Cardiac septum (tissue), 1 donor: ENCODE data around the gene PIGZ. TPM values are rescaled to one million over a fixed set of nuclear protein-coding genes. Genes with fewer than 3 reads are reported as not detected.

Experiments used
- DNase-seq: peaks from one replicate; pipeline ENCODE4 v3.0.0-alpha.2; 2020; ENCODE audit warnings: low spot score
- intact Hi-C: fragments of 100-400 bp; cut with DNase I; formaldehyde crosslinking; loops from one replicate; pipeline ENCODE4 v1.14.0; 2022
- total RNA-seq: library from RNA; stranded (reverse); fragmentation: NEBNext Ultra II Directional; extraction: Animal tissue kit (Norgen Biotek cat#: 25700); gene quantifications from one replicate; pipeline ENCODE4 v1.2.1, GENCODE V29; 2021
- donor health status: DM: no; HTN: no; CAD: no.

The PIGZ gene
- total RNA-seq, 1 donor from 2014 or later: 5.9 TPM

DNA sequence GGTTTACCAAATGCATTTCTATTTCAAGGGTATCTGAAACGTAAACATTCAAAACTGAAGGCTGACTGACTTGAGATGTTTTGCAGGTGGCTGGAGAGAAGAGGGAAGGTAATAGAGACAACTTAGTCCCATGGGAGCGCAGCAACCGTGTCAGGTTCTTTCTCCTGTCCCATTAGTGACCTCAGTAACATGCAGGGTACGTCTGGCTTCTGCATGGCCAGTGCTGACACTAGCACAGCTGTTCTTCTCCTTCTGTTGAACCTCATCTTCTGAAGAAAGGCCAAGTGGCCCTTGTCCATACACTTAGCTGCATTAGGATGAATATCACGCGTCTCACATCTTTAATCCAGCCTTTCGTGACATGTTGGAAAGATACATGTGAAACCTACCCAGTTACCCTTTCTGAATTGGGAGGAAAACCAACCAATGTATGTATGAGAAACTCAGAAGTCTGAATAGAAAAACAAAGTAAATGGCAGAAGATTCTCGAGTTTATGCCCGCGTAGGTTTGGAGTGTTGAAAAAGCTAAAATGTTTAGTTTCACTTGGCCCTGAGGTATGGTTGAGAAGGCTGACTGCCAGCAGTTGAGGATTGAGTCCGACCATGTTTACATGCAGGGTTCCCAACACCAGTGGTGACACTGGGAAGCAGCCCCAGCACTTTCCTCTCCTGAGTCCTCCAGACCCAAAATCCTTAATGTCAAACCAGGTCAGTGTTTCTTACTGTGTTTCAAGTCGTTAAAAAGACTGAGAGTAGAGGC is 36.6 kb downstream of the PIGZ start:
- intact Hi-C loops: no loop called here

DNA sequence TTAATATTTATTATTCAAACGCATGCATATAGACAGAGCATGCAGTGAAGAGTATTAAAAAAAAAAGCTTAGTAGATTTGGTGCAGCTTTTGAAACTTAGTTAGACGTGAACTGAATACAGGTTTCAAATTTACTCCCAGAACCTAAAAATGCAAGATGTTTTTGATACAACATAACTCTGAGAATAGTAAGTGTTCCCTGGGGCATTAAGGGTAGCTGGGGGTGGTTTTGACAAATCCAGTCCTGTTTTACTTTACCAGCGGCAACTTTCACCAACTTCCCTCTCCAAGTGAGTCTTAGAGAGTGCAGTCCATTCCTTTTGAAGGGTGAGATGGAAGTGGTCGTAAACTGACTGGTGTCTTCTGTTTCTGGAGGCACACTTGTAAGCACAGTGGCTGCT is 37.5 kb downstream of the PIGZ start:
- intact Hi-C loops: no loop called here
- no peak for DNase-seq

More for the DNA sequence above, 36.6 kb downstream of the PIGZ start:
- DNase-seq: no peak

DNA sequence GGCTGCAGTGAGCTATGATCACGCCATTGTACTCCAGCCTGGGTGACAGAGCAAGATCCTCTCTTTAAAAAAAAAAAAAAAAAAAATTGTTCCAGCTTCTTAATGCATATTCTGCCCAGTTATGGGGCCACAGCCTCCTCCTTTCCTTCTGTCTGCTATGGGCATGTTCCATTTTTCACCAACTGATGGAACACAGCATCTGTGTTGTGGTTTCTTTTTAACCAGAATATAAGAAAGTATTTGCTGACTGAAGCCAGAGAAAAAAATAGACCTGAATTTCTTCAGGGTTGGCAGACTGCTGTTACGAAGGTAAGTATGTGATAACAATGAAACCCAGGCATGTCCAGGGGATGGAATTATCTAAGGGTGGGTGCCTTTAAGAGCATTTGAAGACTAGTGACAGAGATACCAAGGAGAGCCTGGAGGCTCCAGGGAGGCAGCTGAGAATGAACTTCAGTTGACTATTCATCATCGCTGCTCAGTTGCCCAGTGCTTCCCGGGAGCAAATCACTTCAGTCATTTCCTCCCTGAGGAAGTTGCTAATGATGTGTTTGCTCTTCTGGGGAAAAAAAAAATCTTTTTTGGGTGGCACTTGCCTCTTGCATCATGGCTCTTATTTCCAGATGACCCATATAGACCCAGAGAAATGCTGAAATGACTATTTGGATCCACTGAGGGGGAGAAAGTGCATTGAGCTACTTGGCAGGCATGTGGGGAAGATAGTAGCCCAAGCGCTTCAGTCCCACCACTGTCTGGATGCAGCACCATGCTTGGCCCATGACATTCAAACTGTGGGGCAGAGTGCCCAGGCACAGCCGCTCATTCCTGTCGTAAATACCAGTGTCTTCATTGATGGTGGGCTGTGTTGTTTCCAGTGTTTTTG is 40.8 kb downstream of the PIGZ start:
- intact Hi-C loops: no loop called here
- DNase-seq: no peak

DNA sequence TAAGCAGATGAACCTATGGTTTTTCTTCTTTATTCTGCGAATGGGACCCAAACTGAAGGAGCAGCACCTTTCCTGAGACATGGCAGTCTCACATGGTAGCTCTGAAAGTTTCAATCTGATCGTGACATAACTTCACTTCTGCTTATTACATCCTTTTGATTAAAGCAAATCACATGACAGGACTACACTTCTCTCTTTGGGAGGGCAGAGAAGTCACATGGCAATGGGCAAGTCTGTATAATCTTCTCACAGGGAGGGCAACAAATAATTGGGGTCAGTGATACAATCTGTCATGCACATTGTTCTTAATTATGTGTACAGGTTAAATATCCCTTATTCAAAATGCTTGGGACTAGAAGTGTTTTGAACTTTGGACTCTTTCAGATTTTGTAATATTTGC is 47.9 kb downstream of the PIGZ start:
- DNase-seq: no peak

DNA sequence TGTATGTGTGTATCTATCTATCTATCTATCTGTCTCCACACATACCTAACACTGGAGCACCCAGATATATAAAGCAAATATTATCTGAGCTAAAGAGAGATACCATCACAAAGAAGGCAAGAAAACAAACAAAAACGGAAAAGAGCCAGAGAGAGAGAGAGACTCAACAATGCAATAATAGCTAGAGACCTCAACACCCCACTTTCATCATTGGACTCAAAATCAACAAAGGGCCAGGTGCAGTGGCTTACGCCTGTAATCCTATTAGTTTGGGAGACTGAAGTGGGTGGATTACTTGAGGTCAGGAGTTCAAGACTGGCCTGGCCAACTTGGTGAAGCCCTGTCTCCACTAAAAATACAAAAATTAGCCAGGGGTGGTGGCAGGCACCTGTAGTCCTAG is 49.7 kb downstream of the PIGZ start:
- intact Hi-C loops: no loop called here
- DNase-seq: no peak

More for the DNA sequence above, 47.9 kb downstream of the PIGZ start:
- intact Hi-C loops: no loop called here

DNA sequence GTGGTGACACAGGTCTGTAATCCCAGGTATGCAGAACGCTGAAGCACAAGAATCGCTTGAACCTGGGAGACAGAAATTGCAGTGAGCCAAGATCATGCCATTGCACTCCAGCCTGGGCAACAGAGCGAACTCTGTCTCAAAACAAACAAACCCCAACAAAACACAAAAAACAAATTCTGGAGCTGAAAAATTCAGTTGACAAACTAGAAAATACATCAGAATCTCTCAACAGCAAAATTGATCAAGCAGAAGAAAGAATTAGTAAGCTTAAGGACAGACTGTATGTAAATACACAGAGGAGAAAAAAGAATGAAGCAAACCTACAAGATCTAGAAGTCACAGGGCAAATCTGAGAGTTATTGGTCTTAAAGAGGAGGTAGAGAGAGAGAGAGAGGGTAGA is 51.6 kb downstream of the PIGZ start:
- no peak for DNase-seq
- intact Hi-C loops: no loop called here

DNA sequence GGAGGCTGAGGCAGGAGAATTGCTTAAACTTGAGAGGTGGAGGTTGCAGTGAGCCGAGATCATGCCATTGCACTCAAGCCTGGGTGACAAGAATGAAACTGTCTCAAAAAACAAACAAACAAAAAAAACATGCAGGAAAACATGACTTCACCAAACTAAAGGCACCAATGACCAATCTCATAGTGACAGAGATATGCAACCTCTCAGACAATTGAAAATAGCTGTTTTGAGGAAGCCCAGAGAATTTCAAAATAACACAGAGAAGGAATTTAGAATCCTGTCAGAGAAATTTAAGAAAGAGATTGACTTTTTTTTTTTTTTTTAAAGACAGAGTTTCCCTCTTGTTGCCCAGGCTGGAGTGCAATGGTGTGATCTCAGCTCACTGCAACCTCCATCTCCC is 52.4 kb downstream of the PIGZ start:
- intact Hi-C loops: no loop called here
- no peak for DNase-seq

DNA sequence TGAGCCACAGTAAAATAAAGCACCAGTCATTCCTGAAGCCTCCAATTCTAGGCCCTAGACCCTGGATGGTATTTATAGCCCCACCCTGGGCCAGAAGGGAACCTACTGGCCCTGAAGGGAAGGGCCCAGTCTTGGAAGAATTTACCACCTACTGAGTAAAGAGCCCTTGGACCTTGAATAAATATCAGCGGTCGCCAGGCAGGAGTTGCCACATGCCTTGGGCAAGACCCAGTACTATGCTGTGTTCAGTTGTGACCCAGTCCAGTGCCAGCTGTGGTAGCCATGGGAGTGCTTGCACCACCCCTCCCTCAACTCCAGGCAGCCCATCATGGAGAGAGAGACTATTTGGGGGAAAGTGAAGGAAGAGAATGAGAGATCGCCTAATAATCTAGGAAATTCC is 53.3 kb downstream of the PIGZ start:
- intact Hi-C loops: no loop called here
- no peak for DNase-seq

DNA sequence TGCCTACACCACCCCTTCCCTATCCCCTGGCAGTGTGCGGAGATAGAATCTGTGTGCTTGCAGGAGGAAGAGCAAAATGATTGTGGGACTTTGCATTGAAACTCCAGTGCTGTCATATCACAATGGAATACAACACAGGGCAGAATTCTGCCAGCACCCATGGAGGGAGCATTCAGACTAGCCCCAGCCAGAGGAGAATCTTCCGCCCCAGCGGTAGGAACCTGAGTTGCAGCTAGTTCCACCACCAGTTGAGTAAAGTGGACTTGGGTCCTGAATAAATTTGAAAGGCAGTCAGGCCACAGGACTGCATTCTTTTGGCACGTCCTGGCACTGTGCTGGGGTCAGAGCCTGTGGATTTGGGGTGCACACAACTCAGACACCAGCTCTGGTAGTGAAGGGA is 53.8 kb downstream of the PIGZ start:
- intact Hi-C loops: no loop called here
- no peak for DNase-seq

DNA sequence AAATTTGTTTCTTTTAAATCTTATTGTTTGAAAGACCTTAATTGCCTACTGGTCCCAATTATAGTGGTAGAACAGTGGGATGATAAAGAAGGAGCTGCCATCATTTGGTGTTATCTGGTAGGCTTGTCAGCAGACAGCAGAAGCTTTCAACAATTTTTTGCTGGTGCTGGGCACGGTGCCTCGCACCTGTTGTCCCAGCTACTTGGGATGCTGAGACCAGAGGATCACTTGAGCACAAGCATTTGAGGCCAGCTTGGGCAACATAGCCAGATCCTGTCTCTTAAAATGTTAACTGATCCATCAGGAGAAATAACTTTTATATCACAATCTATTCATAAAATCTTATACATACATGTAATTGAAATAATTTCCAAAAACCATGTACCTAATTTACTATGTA is 64.9 kb downstream of the PIGZ start:
- no peak for DNase-seq
- intact Hi-C loops: no loop called here

DNA sequence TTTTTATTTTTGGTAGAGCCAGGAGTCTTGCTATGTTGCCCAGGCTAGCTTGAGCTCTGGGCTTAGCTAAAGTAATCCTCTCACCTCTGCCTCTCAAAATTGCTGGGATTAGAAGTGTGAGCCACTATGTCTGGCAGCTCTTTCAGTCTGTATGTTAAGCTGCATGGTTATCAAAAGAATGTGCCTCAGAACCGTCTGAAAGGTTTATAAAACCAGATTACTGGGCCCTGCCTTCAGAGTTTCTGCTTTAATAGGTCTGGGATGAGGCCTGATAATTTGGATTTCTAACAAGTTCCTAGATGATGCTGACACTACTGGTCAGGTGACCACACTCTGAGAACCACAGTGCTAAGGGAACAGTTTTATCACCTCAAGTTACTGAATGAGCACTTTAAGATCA is 66.3 kb downstream of the PIGZ start:
- no peak for DNase-seq

DNA sequence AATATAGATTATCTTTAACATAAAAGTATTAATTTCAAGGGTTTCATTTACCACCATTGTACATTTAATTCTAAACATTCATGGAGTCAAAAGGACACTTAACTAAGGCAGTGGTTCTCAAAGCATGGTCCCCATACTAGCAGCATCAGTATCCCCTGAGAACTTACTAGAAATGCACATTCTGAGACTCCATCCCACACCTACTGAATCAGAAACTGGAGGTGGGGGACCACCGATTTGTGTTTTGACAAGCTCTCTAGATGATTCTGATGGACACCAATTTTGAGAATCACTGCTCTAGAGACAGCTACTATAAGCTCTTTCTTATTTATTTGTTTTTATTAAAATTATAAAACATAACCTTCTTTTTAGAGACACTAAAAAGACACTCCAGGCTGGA is 66.9 kb downstream of the PIGZ start:
- no peak for DNase-seq
- intact Hi-C loops: no loop called here

More for the DNA sequence above, 66.3 kb downstream of the PIGZ start:
- intact Hi-C loops: no loop called here

Other genes with a start within 250 kb of the PIGZ start
- 43.3 TPM for gene PAK2, start 229.0 kb downstream of the PIGZ start, total RNA-seq
- 21.6 TPM for gene SENP5, start 100.9 kb downstream of the PIGZ start, total RNA-seq
- gene NCBP2, start 26.3 kb downstream of the PIGZ start, total RNA-seq: 47.1 TPM
- gene MELTF, start 61.0 kb upstream of the PIGZ start, total RNA-seq: 10.8 TPM